Measurements from ENCODE around the gene SLC25A13.
"Not testable (repeated sequence)": the region's sequence is repeated elsewhere in the genome, so short reads cannot be mapped to it uniquely, and the experiment has no call there.

The SLC25A13 gene

DNA sequence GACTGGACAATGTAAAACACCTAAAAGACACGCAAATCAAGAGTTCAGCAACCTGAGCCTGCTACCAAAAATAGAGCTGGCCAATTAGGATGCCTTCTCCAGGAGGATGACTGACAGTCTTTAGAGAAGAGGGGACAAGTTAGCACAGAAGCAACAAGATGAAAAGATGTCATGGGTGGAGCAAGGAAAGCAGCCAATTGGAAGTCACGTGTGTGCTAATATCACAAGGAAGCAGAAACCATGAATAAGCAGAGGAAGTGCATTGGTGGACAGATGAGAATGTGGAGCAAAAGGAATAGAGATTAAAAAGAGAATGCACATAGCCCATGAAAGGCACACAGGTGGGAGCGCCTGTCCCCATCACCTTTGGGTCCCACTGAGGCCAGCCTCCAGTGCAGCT, 148.1 kb downstream of the SLC25A13 start:
- TF ChIP-seq, protein P1, sequence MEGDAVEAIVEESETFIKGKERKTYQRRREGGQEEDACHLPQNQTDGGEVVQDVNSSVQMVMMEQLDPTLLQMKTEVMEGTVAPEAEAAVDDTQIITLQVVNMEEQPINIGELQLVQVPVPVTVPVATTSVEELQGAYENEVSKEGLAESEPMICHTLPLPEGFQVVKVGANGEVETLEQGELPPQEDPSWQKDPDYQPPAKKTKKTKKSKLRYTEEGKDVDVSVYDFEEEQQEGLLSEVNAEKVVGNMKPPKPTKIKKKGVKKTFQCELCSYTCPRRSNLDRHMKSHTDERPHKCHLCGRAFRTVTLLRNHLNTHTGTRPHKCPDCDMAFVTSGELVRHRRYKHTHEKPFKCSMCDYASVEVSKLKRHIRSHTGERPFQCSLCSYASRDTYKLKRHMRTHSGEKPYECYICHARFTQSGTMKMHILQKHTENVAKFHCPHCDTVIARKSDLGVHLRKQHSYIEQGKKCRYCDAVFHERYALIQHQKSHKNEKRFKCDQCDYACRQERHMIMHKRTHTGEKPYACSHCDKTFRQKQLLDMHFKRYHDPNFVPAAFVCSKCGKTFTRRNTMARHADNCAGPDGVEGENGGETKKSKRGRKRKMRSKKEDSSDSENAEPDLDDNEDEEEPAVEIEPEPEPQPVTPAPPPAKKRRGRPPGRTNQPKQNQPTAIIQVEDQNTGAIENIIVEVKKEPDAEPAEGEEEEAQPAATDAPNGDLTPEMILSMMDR (IDR thresholded peaks at IDR 0.05; ENCODE audit: insufficient read depth, missing control alignments), result no peak
- FAIRE-seq, result no peak
- DNase-seq (ENCODE audit: insufficient read length, low spot score), result no peak

DNA sequence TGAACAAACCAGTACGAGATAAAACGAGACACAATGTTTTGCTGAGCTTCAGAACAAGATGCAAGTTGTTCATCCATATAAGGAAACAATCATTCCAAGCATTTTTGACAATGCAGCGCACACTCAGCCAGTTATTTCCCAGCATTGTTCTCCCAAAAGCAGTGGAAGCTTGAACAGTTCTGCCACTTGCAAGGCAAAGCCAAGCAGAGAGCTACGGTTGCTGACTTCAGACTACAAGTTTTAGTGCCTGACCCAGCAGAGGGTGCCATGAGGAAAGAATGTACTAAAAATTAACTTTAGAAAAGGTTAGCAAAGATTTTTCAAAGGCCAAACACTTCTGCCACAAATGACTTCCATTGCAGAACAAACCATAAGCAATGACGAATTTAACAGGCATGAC, 152.5 kb downstream of the SLC25A13 start:
- no peak for FAIRE-seq
- DNase-seq (ENCODE audit: insufficient read length, low spot score), result no peak
- TF ChIP-seq, protein P1 (IDR thresholded peaks at IDR 0.05; ENCODE audit: insufficient read depth, missing control alignments), result no peak

DNA sequence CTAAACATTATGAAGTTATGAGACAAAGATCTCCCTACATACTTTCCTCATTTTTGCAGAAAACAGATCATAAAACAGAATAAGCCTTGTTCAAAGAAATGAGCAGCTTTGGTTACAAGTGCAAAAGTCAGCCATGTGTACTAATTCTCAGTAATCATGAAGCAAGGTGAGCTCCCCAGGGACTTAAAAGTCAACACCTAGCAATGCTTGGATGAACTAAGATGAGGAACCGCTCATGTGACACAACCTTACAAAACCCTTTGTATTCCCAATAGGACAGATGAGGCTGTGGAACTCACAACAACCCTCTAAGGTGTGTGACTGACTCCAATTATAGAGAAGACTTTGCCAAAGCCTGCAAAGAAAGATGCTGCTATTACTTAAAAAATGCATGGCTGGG, 154.5 kb downstream of the SLC25A13 start:
- DNase-seq (ENCODE audit: insufficient read length, low spot score), result no peak
- TF ChIP-seq, protein P1 (IDR thresholded peaks at IDR 0.05; ENCODE audit: insufficient read depth, missing control alignments), result no peak
- FAIRE-seq, result no peak

DNA sequence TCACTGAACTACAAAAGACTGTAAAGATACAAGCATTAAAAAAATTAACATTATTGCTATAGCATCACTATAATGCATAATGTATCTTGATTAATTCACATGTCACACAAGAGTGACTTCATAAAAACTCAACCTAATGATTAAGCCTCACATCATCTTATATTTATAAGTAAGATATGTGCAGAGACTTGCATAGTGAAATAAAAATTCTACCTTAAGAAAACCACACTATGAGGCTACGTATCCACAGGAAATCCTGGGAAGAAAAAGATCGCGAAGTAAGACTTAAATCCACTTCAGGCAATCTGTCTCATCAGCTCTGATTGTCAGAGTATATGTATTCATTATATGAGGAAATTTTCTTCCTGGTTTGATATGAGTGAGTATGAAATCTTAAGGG, 160.0 kb downstream of the SLC25A13 start:
- no peak for FAIRE-seq
- TF ChIP-seq, protein P1 (IDR thresholded peaks at IDR 0.05; ENCODE audit: insufficient read depth, missing control alignments), result no peak
- no peak for DNase-seq (ENCODE audit: insufficient read length, low spot score)

DNA sequence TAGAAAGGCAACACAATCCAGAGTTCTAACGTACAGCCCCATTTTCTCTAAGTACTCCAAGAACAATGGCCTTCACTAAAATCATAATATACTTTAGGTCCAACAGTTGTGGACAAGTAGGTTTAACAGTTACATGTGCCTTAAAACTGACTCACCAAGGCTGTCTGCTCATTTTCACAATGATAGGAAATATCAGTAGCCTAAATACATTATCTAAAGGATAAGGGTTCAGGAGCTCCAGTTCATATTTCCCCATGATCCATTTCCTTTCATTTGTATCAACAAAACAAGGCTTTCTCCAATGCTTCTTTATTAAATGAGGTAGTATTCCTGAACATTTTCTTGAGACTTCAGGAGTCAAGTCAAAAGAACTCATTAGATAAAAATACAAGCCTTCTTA, 164.0 kb downstream of the SLC25A13 start:
- DNase-seq (ENCODE audit: insufficient read length, low spot score) (no peak), FAIRE-seq (no peak)
- TF ChIP-seq, protein P1 (IDR thresholded peaks at IDR 0.05; ENCODE audit: insufficient read depth, missing control alignments), result no peak

DNA sequence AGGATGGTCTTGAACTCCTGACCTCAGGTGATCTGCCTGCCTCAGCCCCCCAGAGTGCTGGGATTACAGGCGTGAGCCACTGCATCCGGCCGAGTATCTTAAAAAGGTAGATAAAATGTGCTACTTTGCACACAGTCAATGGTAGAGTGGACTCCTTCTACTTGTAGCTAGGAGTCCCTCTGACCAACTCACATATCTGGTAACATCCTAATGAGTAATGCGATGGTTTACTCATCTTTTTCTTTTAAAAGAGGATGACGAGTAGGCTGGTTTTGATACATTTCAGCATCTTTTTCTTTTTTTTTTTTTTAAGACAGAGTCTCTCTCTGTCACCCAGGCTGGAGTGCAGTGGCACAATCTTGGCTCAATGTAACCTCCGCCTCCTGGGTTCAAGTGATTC, 167.4 kb downstream of the SLC25A13 start:
- DNase-seq (ENCODE audit: insufficient read length, low spot score); FAIRE-seq: not testable (repeated sequence)

DNA sequence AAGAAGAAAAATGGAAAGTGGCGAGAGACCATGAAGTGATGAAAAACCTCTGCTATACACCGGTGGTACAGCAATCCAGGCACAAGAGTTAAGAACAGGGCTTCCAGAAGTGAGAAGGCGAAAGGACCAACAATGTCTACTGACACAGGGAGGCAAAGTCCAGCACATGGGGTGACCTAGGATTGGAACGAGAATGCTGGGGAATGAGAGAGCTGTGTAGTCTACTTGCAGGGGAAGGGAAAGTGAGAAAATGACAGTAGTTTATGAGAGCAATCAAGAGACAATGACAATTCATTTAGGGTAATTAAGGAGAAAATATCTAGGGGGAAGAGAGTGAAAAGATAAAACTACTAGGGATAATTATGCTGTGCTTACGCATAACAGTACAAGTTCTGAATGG, 169.2 kb downstream of the SLC25A13 start:
- TF ChIP-seq, protein P1 (IDR thresholded peaks at IDR 0.05; ENCODE audit: insufficient read depth, missing control alignments), result no peak
- no peak for DNase-seq (ENCODE audit: insufficient read length, low spot score)
- no peak for FAIRE-seq

DNA sequence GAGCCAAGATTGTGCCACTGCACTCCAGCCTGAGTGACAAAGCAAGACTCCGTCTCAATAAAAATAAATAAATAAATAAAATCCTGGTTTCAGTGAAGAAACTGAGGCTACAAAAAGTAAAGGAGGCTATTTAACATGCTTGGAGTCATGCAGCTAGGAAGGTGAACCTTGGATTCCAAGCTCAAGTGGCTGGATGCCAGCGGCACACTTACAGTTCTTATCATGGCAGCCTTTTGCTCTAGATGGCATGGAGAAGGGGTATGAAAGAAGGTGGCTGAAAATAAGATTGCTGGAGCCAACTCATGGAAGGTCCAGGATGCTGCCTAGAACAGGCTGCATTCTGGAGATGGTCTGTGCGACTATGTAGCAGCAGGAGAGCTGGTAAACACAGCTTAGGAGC, 170.0 kb downstream of the SLC25A13 start:
- TF ChIP-seq, protein P1 (IDR thresholded peaks at IDR 0.05; ENCODE audit: insufficient read depth, missing control alignments), result no peak
- FAIRE-seq (no peak), DNase-seq (ENCODE audit: insufficient read length, low spot score) (no peak)

All from D721Med (cell line).